Measurements from ENCODE around the gene MRPL48.

- TF ChIP-seq, protein P1, sequence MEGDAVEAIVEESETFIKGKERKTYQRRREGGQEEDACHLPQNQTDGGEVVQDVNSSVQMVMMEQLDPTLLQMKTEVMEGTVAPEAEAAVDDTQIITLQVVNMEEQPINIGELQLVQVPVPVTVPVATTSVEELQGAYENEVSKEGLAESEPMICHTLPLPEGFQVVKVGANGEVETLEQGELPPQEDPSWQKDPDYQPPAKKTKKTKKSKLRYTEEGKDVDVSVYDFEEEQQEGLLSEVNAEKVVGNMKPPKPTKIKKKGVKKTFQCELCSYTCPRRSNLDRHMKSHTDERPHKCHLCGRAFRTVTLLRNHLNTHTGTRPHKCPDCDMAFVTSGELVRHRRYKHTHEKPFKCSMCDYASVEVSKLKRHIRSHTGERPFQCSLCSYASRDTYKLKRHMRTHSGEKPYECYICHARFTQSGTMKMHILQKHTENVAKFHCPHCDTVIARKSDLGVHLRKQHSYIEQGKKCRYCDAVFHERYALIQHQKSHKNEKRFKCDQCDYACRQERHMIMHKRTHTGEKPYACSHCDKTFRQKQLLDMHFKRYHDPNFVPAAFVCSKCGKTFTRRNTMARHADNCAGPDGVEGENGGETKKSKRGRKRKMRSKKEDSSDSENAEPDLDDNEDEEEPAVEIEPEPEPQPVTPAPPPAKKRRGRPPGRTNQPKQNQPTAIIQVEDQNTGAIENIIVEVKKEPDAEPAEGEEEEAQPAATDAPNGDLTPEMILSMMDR (IDR thresholded peaks at IDR 0.05): no peak
- no peak for TF ChIP-seq EZH2phosphoT487 (IDR thresholded peaks at IDR 0.05)
Measured at GRCh38 chr11:73812234-73812633, 24.6 kb downstream of the MRPL48 start.
